Astrocyte of the spinal cord (primary cell): ENCODE data around the gene TSPAN5.

Source experiments
- DNase-seq: peaks from one replicate; pipeline ENCODE4 v3.0.0; 2011; ENCODE audit warnings: low read depth, low spot score
- H3K4me3 ChIP-seq: 2 replicates; pipeline ENCODE4 v1.5.1; 2011; ENCODE audit warnings: low read depth, mild to moderate bottlenecking, low read length, moderate library complexity
- CTCF ChIP-seq: IDR thresholded peaks from 2 replicates; pipeline ENCODE4 v1.5.1; 2012; ENCODE audit warnings: low read depth, mild to moderate bottlenecking, low read length, inconsistent platforms
- in situ Hi-C: cut with HindIII; loops from 2 replicates; pipeline ENCODE4 v1.10.0; 2017; ENCODE audit warnings: low sequenced_read_pairs

TSPAN5 gene

GRCh38 chr4:98577956-98578355, 80.5 kb downstream of the TSPAN5 start:
- no peak for TF ChIP-seq CTCF
- in situ Hi-C loops: no loop called here
- no peak for DNase-seq
- H3K4me3 ChIP-seq: no peak overlapping the region

- in situ Hi-C loops: no loop called here
- no peak overlapping the region for H3K4me3 ChIP-seq
- TF ChIP-seq CTCF: no peak
- DNase-seq: no peak
These were observed 83.6 kb downstream of the TSPAN5 start for GRCh38 chr4:98574816-98575215.

- H3K4me3 ChIP-seq: no peak overlapping the region
- TF ChIP-seq CTCF: no peak
- no peak for DNase-seq
- in situ Hi-C loops: no loop called here
These were observed 84.6 kb downstream of the TSPAN5 start for GRCh38 chr4:98573791-98574190.

- no peak overlapping the region for H3K4me3 ChIP-seq
- no peak for TF ChIP-seq CTCF
- in situ Hi-C loops: no loop called here
- DNase-seq: no peak
These were observed 85.7 kb downstream of the TSPAN5 start for GRCh38 chr4:98572697-98573096.

GRCh38 chr4:98571161-98571786, 87.1 kb downstream of the TSPAN5 start:
- no peak overlapping the region for H3K4me3 ChIP-seq
- DNase-seq: no peak
- in situ Hi-C loops: no loop called here
- no peak for TF ChIP-seq CTCF

GRCh38 chr4:98570151-98570797, 88.1 kb downstream of the TSPAN5 start:
- TF ChIP-seq CTCF: no peak
- H3K4me3 ChIP-seq: no peak overlapping the region
- in situ Hi-C loops: no loop called here
- DNase-seq: no peak
